Measurements from ENCODE around the gene CPNE5. TPM values are rescaled to one million over a fixed set of nuclear protein-coding genes. Genes with fewer than 3 reads are reported as not detected.

CPNE5 gene
- total RNA-seq, 1 donor from 2014 or later, result 0.13 TPM

DNA sequence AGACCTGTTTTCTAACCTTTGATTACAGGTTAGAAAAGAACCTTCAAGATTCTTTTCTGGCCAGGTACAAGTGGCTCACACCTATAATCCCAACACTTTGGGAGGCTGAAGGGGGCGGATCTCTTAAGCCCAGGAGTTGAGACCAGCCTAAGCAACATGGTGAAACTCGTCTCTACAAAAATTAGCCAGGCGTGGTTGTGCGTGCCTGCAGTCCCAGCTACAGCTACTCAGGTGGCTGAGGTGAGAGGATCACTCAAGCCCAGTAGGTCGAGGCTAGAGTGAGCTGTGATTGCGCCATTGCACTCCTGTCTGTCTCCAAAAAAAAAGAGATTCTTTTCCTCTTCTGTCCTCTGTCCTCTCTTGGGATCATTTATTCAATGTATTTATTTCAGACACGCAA lies 20.9 kb upstream of the CPNE5 start:
- H3K36me3 ChIP-seq (ENCODE audit: control insufficient read depth, insufficient read depth, low read length), result no peaks in the 10 kb centered on the region
- H3K4me3 ChIP-seq (ENCODE audit: low read depth, low read length), result no peak overlapping the region
- TF ChIP-seq, protein P1, sequence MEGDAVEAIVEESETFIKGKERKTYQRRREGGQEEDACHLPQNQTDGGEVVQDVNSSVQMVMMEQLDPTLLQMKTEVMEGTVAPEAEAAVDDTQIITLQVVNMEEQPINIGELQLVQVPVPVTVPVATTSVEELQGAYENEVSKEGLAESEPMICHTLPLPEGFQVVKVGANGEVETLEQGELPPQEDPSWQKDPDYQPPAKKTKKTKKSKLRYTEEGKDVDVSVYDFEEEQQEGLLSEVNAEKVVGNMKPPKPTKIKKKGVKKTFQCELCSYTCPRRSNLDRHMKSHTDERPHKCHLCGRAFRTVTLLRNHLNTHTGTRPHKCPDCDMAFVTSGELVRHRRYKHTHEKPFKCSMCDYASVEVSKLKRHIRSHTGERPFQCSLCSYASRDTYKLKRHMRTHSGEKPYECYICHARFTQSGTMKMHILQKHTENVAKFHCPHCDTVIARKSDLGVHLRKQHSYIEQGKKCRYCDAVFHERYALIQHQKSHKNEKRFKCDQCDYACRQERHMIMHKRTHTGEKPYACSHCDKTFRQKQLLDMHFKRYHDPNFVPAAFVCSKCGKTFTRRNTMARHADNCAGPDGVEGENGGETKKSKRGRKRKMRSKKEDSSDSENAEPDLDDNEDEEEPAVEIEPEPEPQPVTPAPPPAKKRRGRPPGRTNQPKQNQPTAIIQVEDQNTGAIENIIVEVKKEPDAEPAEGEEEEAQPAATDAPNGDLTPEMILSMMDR (IDR thresholded peaks at IDR 0.05; ENCODE audit: insufficient read depth, low read length, poor library complexity, severe bottlenecking), result no peak
- no peaks in the 10 kb centered on the region for H3K27me3 ChIP-seq (ENCODE audit: control insufficient read depth, insufficient read depth, low read length)
- DNase-seq (ENCODE audit: low read depth), result no peak

DNA sequence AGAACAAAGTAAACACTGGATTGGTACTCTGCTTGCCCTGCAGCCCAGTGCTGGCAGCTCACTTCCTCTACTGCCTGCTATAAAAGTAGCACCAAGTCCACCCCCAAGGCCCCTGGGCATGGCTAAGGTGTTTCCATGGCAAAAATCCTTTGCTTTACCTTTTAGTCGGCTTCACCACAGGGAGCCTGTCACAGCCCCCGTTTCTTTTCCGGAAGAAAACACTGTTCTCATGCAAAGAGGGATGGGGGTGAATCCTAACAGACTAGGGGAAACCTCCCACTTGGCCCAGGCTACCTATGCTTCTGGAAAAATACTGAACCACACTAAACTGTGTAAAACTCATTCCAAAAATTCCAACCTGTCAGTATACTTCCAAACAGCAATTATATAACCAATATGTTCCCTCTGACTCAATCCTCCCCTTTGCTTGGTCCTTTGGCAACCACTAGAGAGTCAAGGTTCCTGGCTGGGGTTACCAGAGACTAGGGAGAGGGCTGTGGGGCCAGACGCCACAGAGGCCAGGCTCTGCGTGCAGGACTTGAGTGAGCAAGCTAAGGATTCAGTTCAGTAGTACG lies 19.2 kb upstream of the CPNE5 start:
- H3K27me3 ChIP-seq (ENCODE audit: control insufficient read depth, insufficient read depth, low read length), result no peaks in the 10 kb centered on the region
- TF ChIP-seq, protein P1 (IDR thresholded peaks at IDR 0.05; ENCODE audit: insufficient read depth, low read length, poor library complexity, severe bottlenecking), result no peak
- no peak for DNase-seq (ENCODE audit: low read depth)
- no peak overlapping the region for H3K4me3 ChIP-seq (ENCODE audit: low read depth, low read length)
- no peaks in the 10 kb centered on the region for H3K36me3 ChIP-seq (ENCODE audit: control insufficient read depth, insufficient read depth, low read length)

DNA sequence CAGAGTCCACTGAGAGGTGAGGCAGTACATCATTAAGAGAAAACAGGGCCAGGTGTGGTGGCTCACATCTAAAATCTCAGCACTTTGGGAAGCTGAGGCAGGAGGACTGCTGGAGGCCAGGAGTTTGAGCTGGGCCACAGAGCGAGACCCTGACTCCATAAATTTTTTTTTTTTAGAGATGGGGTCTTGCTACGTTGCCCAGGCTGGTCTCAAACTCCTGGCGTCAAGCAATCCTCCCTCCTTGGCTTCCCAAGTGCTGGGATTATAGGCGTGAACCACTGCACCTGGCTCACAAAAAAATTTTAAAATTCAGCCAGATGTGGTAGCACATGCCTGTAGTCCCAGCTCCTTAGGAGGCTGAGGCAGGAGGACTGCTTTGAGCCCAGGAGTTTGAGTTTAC lies 18.1 kb upstream of the CPNE5 start:
- Histone ChIP-seq H3K27me3 (ENCODE audit: control insufficient read depth, insufficient read depth, low read length) (no peaks in the 10 kb centered on the region), H3K4me3 (ENCODE audit: low read depth, low read length) (no peak overlapping the region), H3K36me3 (ENCODE audit: control insufficient read depth, insufficient read depth, low read length) (no peaks in the 10 kb centered on the region)
- no peak for DNase-seq (ENCODE audit: low read depth)
- TF ChIP-seq, protein P1 (IDR thresholded peaks at IDR 0.05; ENCODE audit: insufficient read depth, low read length, poor library complexity, severe bottlenecking), result no peak

DNA sequence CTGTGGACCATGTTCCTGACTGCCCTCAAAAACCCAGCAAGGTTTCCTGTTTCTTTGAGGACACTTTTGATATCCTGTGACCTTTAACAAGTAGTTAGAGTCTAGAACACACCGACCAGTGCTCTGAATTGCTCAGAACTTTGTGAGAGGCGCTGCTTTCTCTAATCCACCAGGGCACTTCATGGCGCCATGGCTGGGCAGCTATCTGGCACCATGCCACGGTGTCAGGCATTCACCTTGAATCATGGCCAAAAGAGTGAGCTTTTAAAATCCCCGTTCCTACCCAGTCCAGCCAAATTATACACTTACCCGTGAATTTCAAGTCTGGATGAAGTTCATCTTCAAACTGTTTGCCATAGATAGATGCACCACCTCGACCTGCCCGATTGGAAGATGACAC lies 17.0 kb upstream of the CPNE5 start:
- no peak overlapping the region for H3K4me3 ChIP-seq (ENCODE audit: low read depth, low read length)
- H3K27me3 ChIP-seq (ENCODE audit: control insufficient read depth, insufficient read depth, low read length), result no peaks in the 10 kb centered on the region
- DNase-seq (ENCODE audit: low read depth), result no peak
- TF ChIP-seq, protein P1 (IDR thresholded peaks at IDR 0.05; ENCODE audit: insufficient read depth, low read length, poor library complexity, severe bottlenecking), result no peak
- no peaks in the 10 kb centered on the region for H3K36me3 ChIP-seq (ENCODE audit: control insufficient read depth, insufficient read depth, low read length)

DNA sequence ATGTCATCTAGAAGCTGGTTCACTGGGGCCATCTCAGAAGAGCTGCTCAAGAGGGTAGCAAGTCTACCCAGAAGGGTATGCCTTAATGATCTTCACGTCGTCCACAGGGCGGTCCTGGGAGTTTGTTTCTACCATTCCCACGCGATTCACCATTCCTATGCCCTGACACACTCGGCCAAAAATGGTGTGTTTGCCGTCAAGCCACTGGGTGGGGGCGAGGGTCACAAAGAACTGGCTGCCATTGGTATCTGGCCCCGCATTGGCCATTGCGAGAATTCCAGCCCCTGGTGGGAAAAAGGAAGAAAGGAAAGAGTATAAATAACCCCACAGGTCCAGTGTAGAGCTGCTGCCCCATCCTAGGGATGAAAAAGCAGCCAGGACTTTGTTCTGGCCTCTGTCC lies 16.5 kb upstream of the CPNE5 start:
- TF ChIP-seq, protein P1 (IDR thresholded peaks at IDR 0.05; ENCODE audit: insufficient read depth, low read length, poor library complexity, severe bottlenecking), result no peak
- DNase-seq (ENCODE audit: low read depth), result no peak
- Histone ChIP-seq H3K4me3 (ENCODE audit: low read depth, low read length) (no peak overlapping the region), H3K27me3 (ENCODE audit: control insufficient read depth, insufficient read depth, low read length) (no peaks in the 10 kb centered on the region), H3K36me3 (ENCODE audit: control insufficient read depth, insufficient read depth, low read length) (no peaks in the 10 kb centered on the region)

DNA sequence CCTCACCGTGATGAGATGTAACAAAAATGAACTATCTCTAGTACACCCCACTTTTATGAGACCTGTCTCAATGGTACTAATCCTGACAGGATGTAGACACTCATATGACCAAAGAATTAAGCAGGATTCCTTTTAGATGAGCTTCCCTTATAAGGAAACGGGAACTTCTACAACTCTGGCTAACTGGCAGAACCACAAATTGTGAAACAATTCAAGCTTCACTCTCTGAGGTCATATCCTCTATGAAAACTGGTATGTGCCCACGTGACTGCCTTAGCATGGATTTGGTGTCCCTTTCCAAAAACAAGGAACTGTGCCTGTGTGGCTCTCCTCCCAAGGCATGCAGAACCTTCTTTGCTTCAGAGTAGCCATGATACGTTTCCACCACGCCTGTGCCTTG lies 14.1 kb upstream of the CPNE5 start:
- Histone ChIP-seq H3K27me3 (ENCODE audit: control insufficient read depth, insufficient read depth, low read length) (no peaks in the 10 kb centered on the region), H3K4me3 (ENCODE audit: low read depth, low read length) (no peak overlapping the region), H3K36me3 (ENCODE audit: control insufficient read depth, insufficient read depth, low read length) (no peaks in the 10 kb centered on the region)
- DNase-seq (ENCODE audit: low read depth), result peak; percentile 48
- TF ChIP-seq, protein P1 (IDR thresholded peaks at IDR 0.05; ENCODE audit: insufficient read depth, low read length, poor library complexity, severe bottlenecking), result no peak

All from kidney epithelial cell (primary cell).